A549 treated with Mapracorat at 1 μM for 4 hours (cell line): Measurements from ENCODE around the gene KRTAP3-3. TPM values are rescaled to one million over a fixed set of nuclear protein-coding genes. Genes with fewer than 3 reads are reported as not detected.

Source experiments
- total RNA-seq: library from RNA; stranded (reverse); fragments of 200-300 nt; extraction: Qiagen RNA extraction; gene quantifications from 5 replicates; pipeline ENCODE4 v1.2.3, GENCODE V29; 2022

KRTAP3-3 gene
- total RNA-seq = not detected in 5 replicates

DNA sequence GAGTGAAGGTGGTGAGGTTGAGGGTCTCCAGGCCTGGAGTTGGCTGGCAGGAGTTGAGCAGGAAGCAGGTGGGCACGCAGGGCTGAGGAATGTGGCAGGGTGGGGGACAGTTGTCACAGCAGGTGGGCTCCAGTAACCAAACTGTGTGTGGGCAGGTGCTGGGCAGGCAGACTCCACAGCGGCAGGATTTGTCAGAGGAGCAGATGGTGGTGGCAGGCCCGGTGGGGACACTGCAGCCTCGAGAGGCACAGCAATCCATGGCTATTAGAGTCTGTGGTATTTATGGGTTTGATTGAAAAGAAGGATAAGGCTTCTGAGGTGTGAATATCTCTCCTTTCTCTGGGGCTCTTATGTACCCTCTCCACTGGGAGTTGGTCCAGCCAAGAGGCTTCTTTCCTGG, at the start of gene KRTAP3-3:
Gene KRTAP3-3, minus strand, starts transcription at position 326 of the 400 bp plus-strand sequence. Its CDS starts 67 bp downstream, at position 259.

DNA sequence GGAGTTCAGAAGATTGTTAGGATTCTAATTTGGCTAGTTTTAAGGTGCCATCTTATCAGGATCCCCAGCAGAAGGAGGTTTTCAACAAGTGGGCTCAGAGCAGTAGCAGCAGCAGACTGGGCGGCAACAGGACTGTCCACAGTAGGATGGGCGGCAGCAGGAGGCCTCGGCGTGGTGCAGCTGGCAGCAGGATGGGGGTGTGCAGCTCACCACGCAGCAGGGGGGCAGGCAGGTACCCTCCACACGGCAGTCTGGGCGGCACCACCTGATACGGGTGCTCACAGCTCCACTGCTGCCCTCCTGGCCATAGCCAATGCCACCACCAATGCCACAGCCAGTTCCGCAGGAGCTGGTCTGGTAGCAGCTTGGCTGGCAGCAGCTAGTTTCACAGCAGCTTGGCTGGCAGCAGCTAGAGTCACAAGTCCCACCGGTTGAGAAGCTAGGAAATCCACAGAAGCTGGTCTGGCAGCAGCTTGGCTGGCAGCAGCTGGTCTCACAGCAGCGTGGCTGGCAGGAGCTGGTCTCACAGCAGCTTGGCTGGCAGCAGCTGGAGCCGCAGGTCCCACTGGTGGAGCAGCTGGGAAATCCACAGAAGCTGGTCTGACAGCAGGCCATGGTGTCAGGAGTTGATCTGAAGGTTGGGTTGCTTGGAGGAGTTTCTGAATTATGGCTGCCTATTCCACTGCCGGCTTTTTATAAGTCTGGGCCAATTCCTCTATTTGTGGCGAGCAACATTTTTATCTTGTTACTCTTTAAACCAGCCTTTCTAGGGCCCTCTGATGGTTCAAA, 47.0 kb upstream of the KRTAP3-3 start, which contains the start of gene KRTAP1-1:
Gene KRTAP1-1, minus strand, starts transcription at position 668 of the 789 bp plus-strand sequence. Its CDS starts 53 bp downstream, at position 615.

DNA sequence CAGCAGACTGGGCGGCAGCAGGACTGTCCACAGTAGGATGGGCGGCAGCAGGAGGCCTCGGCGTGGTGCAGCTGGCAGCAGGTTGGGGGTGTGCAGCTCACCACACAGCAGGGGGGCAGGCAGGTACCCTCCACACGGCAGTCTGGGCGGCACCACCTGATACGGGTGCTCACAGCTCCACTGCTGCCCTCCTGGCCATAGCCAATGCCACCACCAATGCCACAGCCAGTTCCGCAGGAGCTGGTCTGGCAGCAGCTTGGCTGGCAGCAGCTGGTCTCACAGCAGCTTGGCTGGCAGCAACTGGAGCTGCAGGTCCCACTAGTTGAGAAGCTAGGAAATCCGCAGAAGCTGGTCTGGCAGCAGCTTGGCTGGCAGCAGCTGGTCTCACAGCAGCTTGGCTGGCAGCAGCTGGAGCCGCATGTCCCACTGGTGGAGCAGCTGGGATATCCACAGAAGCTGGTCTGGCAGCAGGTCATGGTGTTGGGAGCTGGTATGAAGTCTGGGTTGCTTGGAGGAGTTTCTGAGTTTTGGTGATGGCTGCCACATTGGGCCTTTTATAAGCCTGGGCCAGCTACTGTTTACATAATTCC, 40.5 kb upstream of the KRTAP3-3 start, which contains the start of gene KRTAP1-3:
Gene KRTAP1-3, minus strand, starts transcription at position 529 of the 590 bp plus-strand sequence. Its CDS starts 53 bp downstream, at position 476.

DNA sequence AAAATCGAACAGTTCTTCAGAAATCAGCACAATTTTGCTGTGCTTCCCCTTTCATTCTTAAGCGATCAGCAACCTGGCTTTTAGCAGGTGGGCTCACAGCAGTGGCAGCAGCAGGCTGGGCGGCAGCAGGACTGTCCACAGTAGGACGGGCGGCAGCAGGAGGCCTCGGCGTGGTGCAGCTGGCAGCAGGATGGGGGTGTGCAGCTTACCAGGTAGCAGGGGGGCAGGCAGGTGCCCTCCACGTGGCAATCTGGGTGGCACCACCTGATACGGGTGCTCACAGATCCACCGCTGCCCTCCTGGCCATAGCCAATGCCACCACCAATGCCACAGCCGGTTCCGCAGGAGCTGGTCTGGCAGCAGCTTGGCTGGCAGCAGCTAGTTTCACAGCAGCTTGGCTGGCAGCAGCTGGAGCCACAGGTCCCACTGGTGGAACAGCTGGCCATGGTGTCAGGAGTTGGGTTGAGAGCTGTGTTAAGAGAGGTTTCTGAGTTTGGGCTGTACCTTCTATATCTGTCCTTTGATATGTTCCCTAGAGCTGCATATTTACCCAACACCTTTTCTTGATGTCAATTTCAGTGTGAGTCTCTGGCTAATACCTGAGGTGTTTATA, 35.8 kb upstream of the KRTAP3-3 start, which contains the start of gene KRTAP1-4:
Gene KRTAP1-4, minus strand, starts transcription at position 563 of the 613 bp plus-strand sequence. Its CDS starts 117 bp downstream, at position 446.

DNA sequence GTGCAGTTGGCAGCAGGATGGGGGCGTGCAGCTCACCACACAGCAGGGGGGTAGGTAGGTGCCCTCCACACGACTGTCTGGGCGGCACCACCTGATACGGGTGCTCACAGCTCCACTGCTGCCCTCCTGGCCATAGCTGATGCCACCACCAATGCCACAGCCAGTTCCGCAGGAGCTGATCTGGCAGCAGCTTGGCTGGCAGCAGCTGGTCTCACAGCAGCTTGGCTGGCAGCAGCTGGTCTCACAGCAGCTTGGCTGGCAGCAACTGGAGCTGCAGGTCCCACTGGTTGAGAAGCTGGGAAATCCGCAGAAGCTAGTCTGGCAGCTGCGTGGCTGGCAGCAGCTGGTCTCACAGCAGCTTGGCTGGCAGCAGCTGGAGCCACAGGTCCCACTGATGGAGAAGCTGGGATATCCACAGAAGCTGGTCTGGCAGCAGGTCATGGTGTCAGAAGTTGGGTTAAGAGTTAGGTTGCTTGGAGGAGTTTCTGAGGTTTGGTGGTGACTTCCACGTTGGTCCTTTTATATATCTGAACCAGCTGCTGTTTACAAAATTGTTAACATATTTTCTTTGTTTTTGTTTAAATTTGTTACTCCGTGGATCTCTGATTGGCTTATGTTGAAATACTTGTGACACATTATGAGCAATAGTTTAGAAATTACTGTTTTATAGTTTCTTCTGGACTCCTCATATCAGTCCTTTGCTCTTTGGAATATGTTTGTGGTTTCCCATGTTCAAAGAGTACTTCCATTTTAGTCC, 32.9 kb upstream of the KRTAP3-3 start, which contains the start of gene KRTAP1-5:
Gene KRTAP1-5, minus strand, starts transcription at position 494 of the 757 bp plus-strand sequence. Its CDS starts 53 bp downstream, at position 441.

DNA sequence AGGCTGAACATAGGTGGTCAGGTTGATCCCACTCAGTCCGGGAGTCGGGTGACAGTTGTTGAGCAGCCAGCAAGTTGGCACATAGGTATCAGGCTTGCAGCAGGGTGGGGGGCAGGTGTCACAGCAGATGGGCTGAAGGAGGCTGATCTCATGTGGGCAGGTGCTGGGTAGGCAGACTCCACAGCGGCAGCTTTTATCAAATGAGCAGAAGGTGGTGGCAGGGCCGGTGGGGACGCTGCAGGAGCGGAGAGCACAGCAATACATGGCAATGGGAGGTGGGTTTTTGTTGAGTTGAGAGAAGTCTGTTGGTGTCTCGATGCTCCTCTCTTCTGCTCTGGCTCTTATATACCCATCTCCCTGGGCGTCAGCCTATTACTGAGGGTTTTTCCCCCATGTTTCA, 14.8 kb upstream of the KRTAP3-3 start, which contains the start of gene KRTAP3-1:
Gene KRTAP3-1, minus strand, starts transcription at position 318 of the 400 bp plus-strand sequence. Its CDS starts 54 bp downstream, at position 264.

DNA sequence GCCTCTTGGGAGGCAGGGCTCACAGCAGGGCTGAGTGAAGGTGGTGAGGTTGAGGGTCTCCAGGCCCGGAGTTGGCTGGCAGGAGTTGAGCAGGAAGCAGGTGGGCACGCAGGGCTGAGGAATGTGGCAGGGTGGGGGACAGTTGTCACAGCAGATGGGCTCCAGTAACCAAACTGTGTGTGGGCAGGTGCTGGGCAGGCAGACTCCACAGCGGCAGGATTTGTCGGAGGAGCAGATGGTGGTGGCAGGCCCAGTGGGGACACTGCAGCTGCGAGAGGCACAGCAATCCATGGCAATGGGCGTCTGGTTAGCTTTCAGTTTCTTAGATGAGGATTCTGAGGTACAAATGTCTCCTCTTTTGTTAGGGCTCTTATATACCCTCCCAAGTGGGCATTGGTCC, 5.6 kb upstream of the KRTAP3-3 start, which contains the start of gene KRTAP3-2:
Gene KRTAP3-2, minus strand, starts transcription at position 344 of the 400 bp plus-strand sequence. Its CDS starts 53 bp downstream, at position 291.

DNA sequence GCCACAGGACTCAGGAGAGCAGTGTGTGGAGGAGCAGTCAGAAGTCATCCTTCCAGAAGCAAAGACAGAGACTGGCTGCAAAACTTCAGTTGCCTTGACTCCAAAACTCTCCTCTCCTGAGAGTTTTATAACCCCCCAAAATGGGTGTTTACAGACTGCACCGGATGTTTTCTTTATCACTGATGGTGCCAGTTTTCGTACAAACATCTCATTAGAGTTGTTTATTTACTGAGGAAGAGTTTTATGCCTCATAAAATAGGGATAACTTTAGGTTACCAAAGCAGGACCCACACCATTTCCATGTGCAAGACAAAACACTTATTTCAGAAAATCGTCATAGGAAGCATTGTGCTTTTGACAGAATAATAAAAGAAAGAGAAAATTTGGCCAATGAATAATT, 9.7 kb downstream of the KRTAP3-3 start, which contains the start of gene KRT40:
Gene KRT40, minus strand, starts transcription at position 101 of the 400 bp plus-strand sequence. Its CDS starts 53 bp downstream, at position 48.

DNA sequence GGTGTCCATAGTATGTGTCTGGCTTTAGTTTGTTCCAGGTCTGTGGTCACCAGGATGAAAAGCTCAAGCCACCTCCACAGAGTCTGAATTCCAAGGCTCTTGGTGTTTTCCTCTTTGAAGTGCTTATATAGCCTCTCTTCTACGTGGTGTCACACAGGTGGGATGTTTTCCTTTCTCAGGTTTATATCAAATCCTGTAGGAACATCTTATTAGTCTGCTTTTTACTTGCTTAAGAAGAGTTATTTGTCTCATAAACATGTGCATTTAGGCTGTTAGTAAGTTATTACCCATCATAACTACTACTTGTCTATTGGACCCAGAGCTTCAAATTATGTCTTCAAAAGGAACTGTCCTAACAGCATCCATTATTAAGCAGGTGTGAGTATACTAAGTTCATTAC, 27.1 kb downstream of the KRTAP3-3 start, which contains the start of gene KRT39:
Gene KRT39, minus strand, starts transcription at position 101 of the 400 bp plus-strand sequence. Its CDS starts 92 bp downstream, at position 9.

Other genes with a start within 250 kb of the KRTAP3-3 start
- gene KRT25, start 238.8 kb downstream of the KRTAP3-3 start, total RNA-seq = not detected in 5 replicates
- gene KRT26, start 222.0 kb downstream of the KRTAP3-3 start, total RNA-seq = not detected in 5 replicates
- gene KRT27, start 211.6 kb downstream of the KRTAP3-3 start, total RNA-seq = 0.19 TPM in 1 of 5 replicates, not detected in the others
- not detected in 5 replicates for gene KRT28, start 194.2 kb downstream of the KRTAP3-3 start, total RNA-seq
- gene KRT10, start 171.6 kb downstream of the KRTAP3-3 start, total RNA-seq = 70.6 to 111 TPM (median 103 TPM) in 5 replicates
- not detected in 5 replicates for gene KRT12, start 126.9 kb downstream of the KRTAP3-3 start, total RNA-seq
- gene KRT20, start 108.9 kb downstream of the KRTAP3-3 start, total RNA-seq = 0.17 to 0.45 TPM (median 0.26 TPM) in 5 replicates
- gene KRT23, start 56.5 kb downstream of the KRTAP3-3 start, total RNA-seq = 0.08 to 0.15 TPM (median 0.08 TPM) in 3 of 5 replicates, not detected in the others
- not detected in 5 replicates for gene KRT39, start 27.2 kb downstream of the KRTAP3-3 start, total RNA-seq
- not detected in 5 replicates for gene KRT40, start 9.8 kb downstream of the KRTAP3-3 start, total RNA-seq
- 0.22 to 0.42 TPM (median 0.37 TPM) in 3 of 5 replicates, not detected in the others for gene KRTAP3-2, start 5.7 kb upstream of the KRTAP3-3 start, total RNA-seq
- 0.35 TPM in 1 of 5 replicates, not detected in the others for gene KRTAP3-1, start 15.0 kb upstream of the KRTAP3-3 start, total RNA-seq
- not detected in 5 replicates for gene KRTAP1-5, start 33.0 kb upstream of the KRTAP3-3 start, total RNA-seq
- not detected in 5 replicates for gene KRTAP1-4, start 36.0 kb upstream of the KRTAP3-3 start, total RNA-seq
- gene KRTAP1-3, start 40.7 kb upstream of the KRTAP3-3 start, total RNA-seq = not detected in 5 replicates
- gene KRTAP1-1, start 47.3 kb upstream of the KRTAP3-3 start, total RNA-seq = not detected in 5 replicates
- not detected in 5 replicates for gene KRTAP2-1, start 53.2 kb upstream of the KRTAP3-3 start, total RNA-seq
- not detected in 5 replicates for gene KRTAP2-2, start 61.1 kb upstream of the KRTAP3-3 start, total RNA-seq
- gene KRTAP2-3, start 66.0 kb upstream of the KRTAP3-3 start, total RNA-seq = 0.22 TPM in 1 of 5 replicates, not detected in the others
- gene KRTAP2-4, start 71.7 kb upstream of the KRTAP3-3 start, total RNA-seq = not detected in 5 replicates
- not detected in 5 replicates for gene KRTAP4-7, start 90.0 kb upstream of the KRTAP3-3 start, total RNA-seq
- not detected in 5 replicates for gene KRTAP4-8, start 104.0 kb upstream of the KRTAP3-3 start, total RNA-seq
- gene KRTAP4-16, start 108.0 kb upstream of the KRTAP3-3 start, total RNA-seq = not detected in 5 replicates
- not detected in 5 replicates for gene KRTAP4-9, start 111.2 kb upstream of the KRTAP3-3 start, total RNA-seq
- not detected in 5 replicates for gene KRTAP4-11, start 124.2 kb upstream of the KRTAP3-3 start, total RNA-seq
- not detected in 5 replicates for gene KRTAP4-12, start 130.0 kb upstream of the KRTAP3-3 start, total RNA-seq
- gene KRTAP4-6, start 146.4 kb upstream of the KRTAP3-3 start, total RNA-seq = not detected in 5 replicates
- gene KRTAP4-5, start 155.7 kb upstream of the KRTAP3-3 start, total RNA-seq = not detected in 5 replicates
- not detected in 5 replicates for gene KRTAP4-4, start 166.6 kb upstream of the KRTAP3-3 start, total RNA-seq
- gene KRTAP4-3, start 174.1 kb upstream of the KRTAP3-3 start, total RNA-seq = not detected in 5 replicates
- not detected in 5 replicates for gene KRTAP4-2, start 184.1 kb upstream of the KRTAP3-3 start, total RNA-seq
- 0.16 to 0.38 TPM (median 0.18 TPM) in 3 of 5 replicates, not detected in the others for gene KRTAP4-1, start 190.7 kb upstream of the KRTAP3-3 start, total RNA-seq
- not detected in 5 replicates for gene KRTAP9-1, start 195.7 kb upstream of the KRTAP3-3 start, total RNA-seq
- gene KRTAP9-2, start 232.5 kb upstream of the KRTAP3-3 start, total RNA-seq = not detected in 5 replicates
- gene KRTAP9-3, start 238.3 kb upstream of the KRTAP3-3 start, total RNA-seq = not detected in 5 replicates
- gene KRTAP9-8, start 243.8 kb upstream of the KRTAP3-3 start, total RNA-seq = not detected in 5 replicates